Left colon (tissue), 2 donors: ENCODE data around the gene UBN1. TPM values are rescaled to one million over a fixed set of nuclear protein-coding genes. Genes with fewer than 3 reads are reported as not detected.
A peak's percentile ranks its signal among the peaks of the same experiment; 100 is the strongest.
"Not testable (repeated sequence)": the region's sequence is repeated elsewhere in the genome, so short reads cannot be mapped to it uniquely, and the experiment has no call there.

Source experiments
- ATAC-seq: fragments of 200-7000 bp; cut with Tn5 transposase; one replicate; pipeline ENCODE4 v1.9.1; 2020; ENCODE audit warnings: mild to moderate bottlenecking, moderate library complexity
- DNase-seq, 2 donors: peaks; one replicate each; pipeline ENCODE4 v3.0.0-alpha.2; 2020
- intact Hi-C, 2 donors: fragments of 100-400 bp; cut with DNase I in 1 of 2; cut with micrococcal nuclease in 1 of 2; formaldehyde crosslinking; loops; one replicate each; pipeline versions ENCODE4 v1.11.2 to v1.14.0; 2022; cut with DNase I, micrococcal nuclease
- total RNA-seq, 2 donors: library from RNA; stranded (reverse); fragmentation: NEBNext Ultra II Directional; extraction: Animal tissue kit (Norgen Biotek cat#: 25700); gene quantifications; one replicate each; pipeline ENCODE4 v1.2.1, GENCODE V29; 2021
- donor health status: DM: no; HTN: no; CAD: no.
- donor health status: DM: yes; HTN: yes; CAD: no.

Gene UBN1
- total RNA-seq, 2 donors from 2014 or later: 34.8 to 43.5 TPM

- DNase-seq: no peak
- ATAC-seq: no peak
- intact Hi-C loops: no loop called here
These were observed 66.7 kb downstream of the UBN1 start for GRCh38 chr16:4913774-4914525.

DNA sequence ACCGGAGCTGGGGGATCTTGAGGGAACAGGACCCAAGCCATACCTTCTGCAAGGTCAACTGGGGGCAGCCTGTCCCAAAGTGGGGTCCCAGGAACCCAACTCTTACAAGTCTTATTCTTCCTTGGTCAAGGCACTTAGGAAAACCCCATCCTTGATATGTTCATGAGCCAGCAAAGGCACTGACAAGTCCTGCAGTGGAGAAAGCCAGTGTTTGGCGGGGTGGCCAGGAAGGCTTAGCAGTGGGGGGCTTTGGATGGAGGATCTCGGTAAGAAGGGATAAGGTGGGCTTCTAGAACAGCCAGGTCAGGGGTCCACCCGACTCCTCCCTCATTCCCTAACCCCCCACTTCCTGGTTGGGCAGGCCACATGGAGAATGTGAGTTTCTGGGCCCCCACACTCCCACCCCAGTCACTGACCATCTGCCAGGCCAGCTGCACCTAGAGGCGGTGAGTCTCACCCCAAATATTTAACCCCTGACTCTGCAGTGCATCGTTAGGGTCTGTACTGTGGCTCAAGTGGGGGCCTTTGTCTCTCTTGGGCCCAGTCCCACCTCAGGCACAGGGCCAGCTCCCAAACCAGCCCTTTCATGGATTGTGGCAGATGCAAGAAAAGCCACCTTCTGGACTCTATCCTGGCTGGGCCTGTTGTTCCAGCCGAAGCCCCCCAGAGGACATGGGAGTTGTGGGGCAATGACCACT lies 67.4 kb downstream of the UBN1 start:
- no peak for ATAC-seq
- intact Hi-C loops: no loop called here
- no peak for DNase-seq

DNA sequence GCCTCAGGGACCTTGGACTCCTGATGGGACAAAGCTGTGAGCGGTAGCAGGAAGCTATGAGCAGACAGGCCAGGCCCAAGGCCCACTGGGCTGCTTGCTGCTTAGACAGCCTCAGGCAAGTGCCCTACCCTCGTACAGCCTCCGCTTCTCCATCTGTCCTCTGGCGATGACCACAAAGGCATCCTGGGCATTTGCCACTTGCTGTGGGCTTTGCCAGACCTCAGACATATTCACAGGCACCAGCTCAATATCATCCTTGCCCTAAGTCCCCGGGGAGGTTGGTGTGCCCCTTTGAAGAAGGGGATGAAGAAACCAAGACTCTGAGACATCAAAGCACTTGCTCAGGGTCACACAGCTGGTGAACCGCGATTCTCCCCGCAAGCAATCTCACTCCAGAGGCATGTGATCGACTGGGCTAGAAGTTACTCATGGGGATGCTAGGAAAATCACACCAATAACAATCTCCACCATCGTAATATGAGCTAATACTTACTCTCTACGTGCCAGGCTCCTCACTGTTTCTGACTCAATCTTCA lies 68.0 kb downstream of the UBN1 start:
- DNase-seq: no peak
- no peak for ATAC-seq
- intact Hi-C loops: no loop called here

DNA sequence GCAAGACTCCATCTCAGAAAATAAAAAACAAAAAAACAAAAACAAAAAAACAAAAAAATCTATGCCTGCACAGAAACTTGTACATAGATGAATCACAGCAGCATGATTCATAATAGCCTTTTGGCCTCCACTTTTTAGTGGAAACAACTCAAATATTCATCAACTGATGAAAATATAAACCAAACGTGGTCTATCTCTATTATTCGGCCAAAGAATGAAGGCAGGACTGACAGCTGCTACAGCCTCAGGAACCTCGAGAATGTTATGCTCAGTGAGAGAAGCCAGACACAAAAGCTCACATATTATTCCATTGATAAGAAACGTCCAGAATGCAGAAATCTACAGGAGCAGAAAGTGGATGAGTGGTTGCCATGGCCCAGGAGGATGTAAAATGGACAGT lies 69.8 kb downstream of the UBN1 start:
- intact Hi-C loops: no loop called here

DNA sequence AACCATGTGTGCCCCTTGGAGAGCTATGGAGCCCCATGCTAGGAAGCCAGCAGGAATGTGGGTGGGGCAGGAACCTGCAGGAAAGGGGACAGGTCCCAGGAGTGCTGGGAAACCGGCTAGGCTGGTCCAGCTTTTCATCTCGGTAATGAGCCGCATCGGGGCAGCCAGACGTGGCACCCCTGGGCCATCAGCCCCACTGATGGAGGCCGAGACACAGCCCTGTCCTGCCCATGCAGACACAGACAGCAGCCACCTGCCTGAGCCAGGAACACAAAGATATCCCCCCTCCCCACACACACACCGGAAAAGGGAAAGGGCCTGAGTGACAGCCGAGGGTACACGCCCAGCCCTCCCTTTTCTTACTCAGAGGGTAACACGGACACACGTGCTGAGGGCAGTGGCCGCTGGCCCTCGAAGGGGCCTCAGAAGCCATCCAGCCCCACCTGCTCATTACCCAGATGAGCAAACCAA lies 71.5 kb downstream of the UBN1 start:
- DNase-seq (peak in 1 of 2 donors; percentile 49), ATAC-seq (peak; percentile 54)
- intact Hi-C loops: no loop called here

More for the DNA sequence above, 69.8 kb downstream of the UBN1 start:
- DNase-seq: no peak
- no peak for ATAC-seq

DNA sequence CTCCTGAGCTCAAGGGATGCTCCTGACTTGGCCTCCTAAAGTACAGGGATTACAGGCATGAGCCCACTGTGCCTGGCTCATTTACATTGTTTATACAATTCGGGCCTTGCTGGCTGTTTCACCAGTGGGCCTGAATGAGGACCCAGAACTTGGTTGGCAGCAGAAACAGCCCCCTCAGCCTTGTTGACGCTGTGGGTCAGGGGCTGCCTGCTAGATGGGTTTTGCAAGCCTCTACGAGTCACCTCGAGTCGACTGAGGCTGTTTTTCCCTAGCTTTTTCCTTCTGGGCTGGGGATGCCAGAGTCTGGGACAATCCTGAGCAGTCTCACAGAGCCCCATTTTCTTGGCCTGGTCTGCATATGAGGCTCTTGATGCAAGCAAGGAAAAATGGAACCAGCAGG lies 73.5 kb downstream of the UBN1 start:
- no peak for DNase-seq
- ATAC-seq: no peak
- intact Hi-C loops: no loop called here

GRCh38 chr16:4922721-4923342 lies 75.6 kb downstream of the UBN1 start:
- intact Hi-C loops: no loop called here
- ATAC-seq (no peak), DNase-seq (no peak)

- intact Hi-C loops: no loop called here
- DNase-seq (no peak), ATAC-seq (no peak)
These were observed 76.6 kb downstream of the UBN1 start for GRCh38 chr16:4923853-4924252.

DNA sequence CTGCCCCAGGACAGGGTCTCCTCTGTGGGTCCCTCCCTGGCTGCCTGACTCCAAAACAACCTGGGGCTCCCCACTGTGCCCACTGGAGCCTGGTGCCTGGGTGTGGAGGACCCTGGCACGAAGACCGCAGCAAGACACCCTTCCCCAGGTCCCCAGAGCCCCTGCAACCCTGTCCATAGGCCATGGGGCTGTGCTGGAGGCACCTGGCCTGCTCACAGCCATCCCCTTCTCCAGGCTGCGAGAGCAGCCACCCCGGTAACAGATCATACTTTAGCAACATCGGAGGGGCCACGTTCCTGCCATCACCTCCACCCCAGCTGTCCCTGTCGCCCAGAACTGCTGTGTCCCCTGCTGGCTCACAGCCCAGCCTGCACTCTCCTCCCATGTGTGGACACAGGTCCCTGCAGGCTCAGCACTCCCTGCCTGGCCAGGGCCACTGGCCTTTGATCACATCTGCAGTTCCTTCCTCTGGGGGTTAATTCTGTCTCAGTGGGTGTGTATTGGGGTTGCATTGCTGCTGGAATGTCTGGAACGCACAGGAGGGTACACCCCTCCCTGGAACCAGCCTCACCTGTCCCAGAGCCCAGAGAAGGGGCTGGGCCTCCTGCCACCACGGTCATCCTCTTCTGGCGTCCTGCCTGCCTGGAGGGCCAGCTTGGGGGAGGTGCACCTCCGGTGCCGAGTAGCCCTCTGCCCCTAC lies 77.5 kb downstream of the UBN1 start:
- intact Hi-C loops: no loop called here
- ATAC-seq: peak; percentile 44
- peak in 1 of 2 donors; percentile 42 for DNase-seq

DNA sequence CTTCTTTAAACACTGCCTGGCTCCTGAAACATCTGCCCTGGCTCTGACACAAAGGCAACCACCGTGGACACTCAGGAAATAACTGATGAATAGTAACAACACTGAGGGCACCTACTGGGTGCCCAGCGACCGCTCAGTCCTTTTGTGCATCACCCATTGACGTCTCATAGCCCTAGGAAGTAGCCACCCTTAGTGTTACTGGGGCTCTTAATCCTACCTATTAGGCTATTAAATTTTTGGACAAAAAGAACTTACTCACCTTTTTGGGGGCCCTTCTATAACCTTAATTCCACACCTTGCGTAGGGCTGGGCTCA lies 78.0 kb downstream of the UBN1 start:
- intact Hi-C loops: no loop called here
- DNase-seq (no peak), ATAC-seq (no peak)

DNA sequence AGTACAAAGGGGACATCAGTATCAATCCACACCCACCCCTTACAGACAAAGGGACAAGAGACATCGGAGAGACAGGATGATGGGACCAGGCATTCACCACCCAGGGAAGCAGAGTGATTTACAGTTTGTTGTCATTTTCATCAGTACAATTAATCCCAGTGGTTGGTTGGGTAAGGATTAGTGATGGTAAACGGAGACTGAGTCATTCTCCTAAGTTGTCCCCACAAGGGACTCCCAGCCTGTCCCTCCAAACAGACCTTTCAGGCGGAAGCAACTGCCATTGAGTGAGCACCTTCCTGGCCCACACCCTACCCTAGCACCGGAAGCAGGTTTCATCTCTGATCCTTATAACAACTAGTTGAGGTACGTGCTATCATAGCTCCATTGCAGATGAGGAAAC lies 78.5 kb downstream of the UBN1 start:
- ATAC-seq (no peak), DNase-seq (no peak)
- intact Hi-C loops: no loop called here

DNA sequence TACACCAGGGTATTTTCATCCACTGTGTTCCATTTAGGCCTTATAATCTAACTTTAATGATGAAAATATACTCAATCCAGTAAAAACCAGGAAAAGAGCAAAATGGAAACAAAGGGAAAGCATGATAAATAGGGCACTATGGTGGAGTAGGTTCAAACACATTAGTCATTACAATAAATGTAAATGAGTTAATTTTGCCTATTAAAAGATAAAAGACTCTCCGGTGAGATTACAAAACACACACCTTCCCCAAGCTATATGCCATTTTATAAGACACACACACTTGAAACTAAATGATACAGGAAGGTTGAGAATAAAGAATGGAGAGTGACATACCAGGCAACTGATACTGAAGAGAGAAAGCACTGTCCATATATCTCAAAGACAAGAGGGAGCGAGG lies 79.6 kb downstream of the UBN1 start:
- ATAC-seq (no peak), DNase-seq (no peak)
- intact Hi-C loops: no loop called here

- intact Hi-C loops: no loop called here
- DNase-seq: no peak
- no peak for ATAC-seq
These were observed 80.4 kb downstream of the UBN1 start for GRCh38 chr16:4927661-4928060.

GRCh38 chr16:4928227-4928626 lies 80.9 kb downstream of the UBN1 start:
- intact Hi-C loops: no loop called here
- ATAC-seq: no peak

DNA sequence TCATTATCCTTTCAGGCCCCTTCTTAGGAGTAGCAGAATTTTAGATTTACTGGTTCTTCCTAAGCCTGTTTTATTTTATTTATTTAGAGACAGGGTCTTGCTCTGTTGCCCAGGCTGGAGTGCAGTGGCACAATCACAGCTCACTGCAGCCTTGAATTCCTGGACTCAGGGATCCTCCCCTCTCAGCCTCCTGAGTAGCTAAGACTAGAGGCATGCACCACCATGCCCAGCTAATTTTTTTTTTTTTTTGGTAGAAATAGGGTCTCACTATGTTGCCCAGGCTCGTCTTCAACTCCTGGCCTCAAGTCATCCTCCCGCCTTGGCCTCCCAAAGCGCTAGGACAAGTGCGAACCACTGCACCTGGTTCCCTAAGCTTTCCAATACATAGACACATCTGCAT lies 82.3 kb downstream of the UBN1 start:
- DNase-seq, intact Hi-C loops, ATAC-seq: not testable (repeated sequence)

More at GRCh38 chr16:4928227-4928626, 80.9 kb downstream of the UBN1 start:
- no peak for DNase-seq

GRCh38 chr16:4931381-4931780 lies 84.1 kb downstream of the UBN1 start:
- DNase-seq (no peak), ATAC-seq (no peak)
- intact Hi-C loops: no loop called here
